OCI-LY1 (cell line): ENCODE results near the gene DNAH9.

Experiments used
- H2AFZ ChIP-seq: fragments of 200-600 bp; sonication (generic), shearing (Covaris generic); 2 replicates; pipeline ENCODE4 v1.6.0; 2014; ENCODE audit warnings: antibody characterized with exemption, mild to moderate bottlenecking, low read length
- H3F3A ChIP-seq: fragments of 200-600 bp; sonication (generic), shearing (Covaris generic); 2 replicates; pipeline ENCODE4 v1.6.0; 2014; ENCODE audit warnings: mild to moderate bottlenecking, antibody characterized with exemption, low read length, moderate library complexity; ENCODE audit not compliant: insufficient read depth
- H3K27ac ChIP-seq: fragments of 200-600 bp; sonication (generic); 2 replicates; pipeline ENCODE4 v1.5.1; 2014; ENCODE audit warnings: low read length, mixed run types, mild to moderate bottlenecking, low read depth; ENCODE audit not compliant: poor library complexity, severe bottlenecking
- H3K27me3 ChIP-seq: fragments of 200-600 bp; sonication (generic); 2 replicates; pipeline ENCODE4 v1.6.0; 2014; ENCODE audit warnings: antibody characterized with exemption, mild to moderate bottlenecking, low read length, moderate library complexity; ENCODE audit not compliant: insufficient read depth
- H3K36me3 ChIP-seq: fragments of 200-600 bp; sonication (generic); 2 replicates; pipeline ENCODE4 v1.6.1; 2014; ENCODE audit warnings: mild to moderate bottlenecking, antibody characterized with exemption, low read length, moderate library complexity, mixed read lengths; ENCODE audit not compliant: insufficient read depth
- H3K4me1 ChIP-seq: fragments of 200-600 bp; sonication (generic); 2 replicates; pipeline ENCODE4 v1.5.1; 2014; ENCODE audit warnings: mild to moderate bottlenecking, low read length, moderate library complexity; ENCODE audit not compliant: insufficient read depth, severe bottlenecking
- H3K4me2 ChIP-seq: fragments of 200-600 bp; sonication (generic), shearing (Covaris generic); 2 replicates; pipeline ENCODE4 v1.6.1; 2014; ENCODE audit warnings: low read length
- H3K4me3 ChIP-seq: fragments of 200-600 bp; sonication (generic); 2 replicates; pipeline ENCODE4 v1.5.1; 2014; ENCODE audit warnings: low read length, low read depth, mild to moderate bottlenecking, mixed read lengths; ENCODE audit not compliant: poor library complexity, severe bottlenecking
- H3K79me2 ChIP-seq: fragments of 200-600 bp; shearing (Covaris generic); 2 replicates; pipeline ENCODE4 v1.6.1; 2016; ENCODE audit warnings: mixed run types, low read length, mixed read lengths; ENCODE audit not compliant: insufficient read depth
- H3K9ac ChIP-seq: fragments of 200-600 bp; sonication (generic), shearing (Covaris generic); 2 replicates; pipeline ENCODE4 v1.6.1; 2014; ENCODE audit warnings: mild to moderate bottlenecking, low read length, mixed read lengths
- H3K9me2 ChIP-seq: fragments of 200-600 bp; sonication (generic), shearing (Covaris generic); 2 replicates; pipeline ENCODE4 v1.6.1; 2014; ENCODE audit warnings: low read depth, mild to moderate bottlenecking, low read length, mixed read lengths
- H3K9me3 ChIP-seq: fragments of 200-600 bp; shearing (Covaris generic); 2 replicates; pipeline ENCODE4 v1.6.1; 2014; ENCODE audit warnings: low read length, mixed read lengths
- H4K20me1 ChIP-seq: fragments of 200-600 bp; sonication (generic), shearing (Covaris generic); 2 replicates; pipeline ENCODE4 v1.6.0; 2016; ENCODE audit warnings: mild to moderate bottlenecking, low read length; ENCODE audit not compliant: insufficient read depth
- CTCF ChIP-seq: fragments of 200-600 bp; sonication (generic), shearing (Covaris generic); IDR thresholded peaks from 2 replicates; pipeline ENCODE4 v1.5.1; 2017; ENCODE audit warnings: mild to moderate bottlenecking, antibody characterized with exemption, low read length, moderate library complexity, mixed read lengths
- EZH2 ChIP-seq: fragments of 200-600 bp; sonication (generic), shearing (Covaris generic); IDR thresholded peaks from 2 replicates; pipeline ENCODE4 v1.8.0; 2017; ENCODE audit warnings: borderline replicate concordance, mixed run types, mild to moderate bottlenecking, antibody characterized with exemption, low read length, moderate library complexity, mixed read lengths

The DNAH9 gene

GRCh38 chr17:11700668-11701067 lies 102.4 kb downstream of the DNAH9 start:
- H4K20me1 ChIP-seq: no peaks in the 10 kb centered on the region
- H3K4me2 ChIP-seq: no peak overlapping the region
- H3K9me2 ChIP-seq: no peaks in the 10 kb centered on the region
- no peaks in the 10 kb centered on the region for H3K36me3 ChIP-seq
- no peaks in the 10 kb centered on the region for H3F3A ChIP-seq
- H3K79me2 ChIP-seq: no peaks in the 10 kb centered on the region
- H3K4me3 ChIP-seq: no peak overlapping the region
- H3K9ac ChIP-seq: no peak overlapping the region
- H3K27ac ChIP-seq: no peak overlapping the region
- H3K9me3 ChIP-seq: no peaks in the 10 kb centered on the region
- H3K27me3 ChIP-seq: no peaks in the 10 kb centered on the region
- no peaks in the 10 kb centered on the region for H3K4me1 ChIP-seq
- TF ChIP-seq EZH2: no peak
- no peak overlapping the region for H2AFZ ChIP-seq

GRCh38 chr17:11701911-11702310 lies 103.6 kb downstream of the DNAH9 start:
- Histone ChIP-seq H3K9me3 (no peaks in the 10 kb centered on the region), H3K36me3 (no peaks in the 10 kb centered on the region), H3K4me3 (no peak overlapping the region), H3K4me2 (no peak overlapping the region), H3K4me1 (no peaks in the 10 kb centered on the region), H3K79me2 (no peaks in the 10 kb centered on the region), H3K27ac (no peak overlapping the region), H3K27me3 (no peaks in the 10 kb centered on the region), H2AFZ (no peak overlapping the region), H3F3A (no peaks in the 10 kb centered on the region), H4K20me1 (no peaks in the 10 kb centered on the region), H3K9me2 (no peaks in the 10 kb centered on the region), H3K9ac (no peak overlapping the region)
- TF ChIP-seq EZH2: no peak
- TF ChIP-seq CTCF: no peak

GRCh38 chr17:11704041-11704440 lies 105.8 kb downstream of the DNAH9 start:
- Histone ChIP-seq H3K27me3 (no peaks in the 10 kb centered on the region; the same call in 1 of the 2 replicates), H3K9me3 (no peaks in the 10 kb centered on the region)
- TF ChIP-seq CTCF (no peak), EZH2 (no peak)

GRCh38 chr17:11705111-11705510 lies 106.8 kb downstream of the DNAH9 start:
- no peak overlapping the region for H3K9ac ChIP-seq
- no peaks in the 10 kb centered on the region for H3K36me3 ChIP-seq
- no peaks in the 10 kb centered on the region for H4K20me1 ChIP-seq
- no peak overlapping the region for H3K4me2 ChIP-seq
- H3F3A ChIP-seq: no peaks in the 10 kb centered on the region
- H3K27ac ChIP-seq: no peak overlapping the region
- H3K9me3 ChIP-seq: no peaks in the 10 kb centered on the region
- H3K4me3 ChIP-seq: no peak overlapping the region
- no peaks in the 10 kb centered on the region; the same call in 1 of the 2 replicates for H3K27me3 ChIP-seq
- TF ChIP-seq CTCF (no peak), EZH2 (no peak)
- H3K4me1 ChIP-seq: no peaks in the 10 kb centered on the region
- H3K79me2 ChIP-seq: no peaks in the 10 kb centered on the region
- H3K9me2 ChIP-seq: no peaks in the 10 kb centered on the region
- H2AFZ ChIP-seq: no peak overlapping the region

More at GRCh38 chr17:11704041-11704440, 105.8 kb downstream of the DNAH9 start:
- Histone ChIP-seq H3K27ac (no peak overlapping the region), H3K9me2 (no peaks in the 10 kb centered on the region), H3K36me3 (no peaks in the 10 kb centered on the region), H4K20me1 (no peaks in the 10 kb centered on the region), H3K4me3 (no peak overlapping the region), H3F3A (no peaks in the 10 kb centered on the region), H3K9ac (no peak overlapping the region), H3K4me2 (no peak overlapping the region), H3K4me1 (no peaks in the 10 kb centered on the region), H3K79me2 (no peaks in the 10 kb centered on the region), H2AFZ (no peak overlapping the region)
